ENCODE data around the gene CASP8AP2. TPM values are rescaled to one million over a fixed set of nuclear protein-coding genes. Genes with fewer than 3 reads are reported as not detected.
"Not testable (repeated sequence)": the region's sequence is repeated elsewhere in the genome, so short reads cannot be mapped to it uniquely, and the experiment has no call there.

Gene CASP8AP2
- total and polyA plus RNA-seq, 7 donors, result 2.1 to 25.8 (median 16.4) TPM

- 0% methylated on average over 65 of the region's 65 CpGs for WGBS, 2 donors
- no peaks in the 10 kb centered on the region for H3K36me3 ChIP-seq
- TF ChIP-seq EP300 (IDR thresholded peaks at IDR 0.05), result peak in 1 of 4 donors; percentile 78
- peak in 1 of 2 donors; percentile 49 for TF ChIP-seq POLR2A (IDR thresholded peaks at IDR 0.05)
- peak; percentile 70 to 93 (median 82) for TF ChIP-seq POLR2AphosphoS5 (IDR thresholded peaks at IDR 0.05)
- no peak for TF ChIP-seq CTCF (IDR thresholded peaks at IDR 0.05)
- H3K4me3 ChIP-seq, result peak within 1 kb of the TSS; percentile 78 to 97 (median 83)
- no peaks in the 10 kb centered on the region for H3K9me3 ChIP-seq
- peaks cover 0 to 22% (median 20%) of the 10 kb centered on the region in 4 donors for H3K4me1 ChIP-seq
- no peaks in the 10 kb centered on the region for H3K27me3 ChIP-seq
- peak within 1 kb of the TSS; percentile 83 to 91 (median 90) for H3K27ac ChIP-seq
- intact Hi-C loops (cut with DNase I), result loop anchor here (1.0 to 10.0 kb wide), 3 partner anchors 10 to 395 kb away; partner anchors contain the start of genes ANKRD6 and CASP8AP2
- DNase-seq, result peak; percentile 95
Observed at GRCh38 chr6:89819336-89820130, 10.1 kb upstream of the CASP8AP2 start, which contains the start of gene MDN1. TSS of gene MDN1 (minus strand) at chr6:89819794. CDS start at chr6:89819607, 187 bp downstream.

GRCh38 chr6:89826029-89826528 lies 3.6 kb upstream of the CASP8AP2 start:
- Histone ChIP-seq H3K27me3 (no peaks in the 10 kb centered on the region), H3K36me3 (no peaks in the 10 kb centered on the region), H3K4me1 (peaks cover 0 to 20% (median 16%) of the 10 kb centered on the region in 4 donors), H3K9me3 (no peaks in the 10 kb centered on the region), H3K27ac (peak overlapping the region in 1 of 4 donors; percentile 68), H3K4me3 (no peak overlapping the region)
- no peak for DNase-seq
- WGBS, 2 donors, result 87 to 90% methylated on average over 6 of the region's 6 CpGs
- TF ChIP-seq EP300 (IDR thresholded peaks at IDR 0.05), result no peak
- no peak for TF ChIP-seq POLR2A (IDR thresholded peaks at IDR 0.05)
- no peak for TF ChIP-seq CTCF (IDR thresholded peaks at IDR 0.05)
- no peak for TF ChIP-seq POLR2AphosphoS5 (IDR thresholded peaks at IDR 0.05)
- intact Hi-C loops (cut with DNase I), result loop anchor here (5.0 to 10.0 kb wide), 4 partner anchors 189 to 864 kb away; partner anchors contain the start of genes ANKRD6, LYRM2 and RNGTT

GRCh38 chr6:89828475-89828987 lies 1.1 kb upstream of the CASP8AP2 start:
- H3K27me3 ChIP-seq, DNase-seq, H3K9me3 ChIP-seq: not testable (repeated sequence)
- intact Hi-C loops (cut with DNase I), result loop anchor here (5.0 to 10.0 kb wide), 4 partner anchors 191 to 866 kb away; partner anchors contain the start of genes ANKRD6, LYRM2 and RNGTT
- H3K4me3 ChIP-seq, result peak overlapping the region; percentile 33 to 89 (median 84)
- peak overlapping the region; percentile 75 to 89 (median 86) for H3K27ac ChIP-seq
- 25 to 54% methylated on average over 13 of the region's 13 CpGs for WGBS, 2 donors
- H3K36me3 ChIP-seq, result peaks cover 0 to 22% (median 3%) of the 10 kb centered on the region in 4 donors
- H3K4me1 ChIP-seq, result peaks cover 0 to 22% (median 16%) of the 10 kb centered on the region in 4 donors

GRCh38 chr6:89828988-89829471 lies 650 bp upstream of the CASP8AP2 start:
- peak; percentile 65 for DNase-seq
- Histone ChIP-seq H3K36me3 (peaks cover 0 to 24% (median 3%) of the 10 kb centered on the region in 4 donors), H3K27ac (peak overlapping the region; percentile 75 to 89 (median 86)), H3K27me3 (no peaks in the 10 kb centered on the region), H3K4me3 (peak overlapping the region; percentile 33 to 89 (median 84)), H3K9me3 (no peaks in the 10 kb centered on the region), H3K4me1 (peaks cover 0 to 22% (median 16%) of the 10 kb centered on the region in 4 donors)
- WGBS, 2 donors, result 1 to 2% methylated on average over 18 of the region's 18 CpGs
- TF ChIP-seq EP300 (IDR thresholded peaks at IDR 0.05), result no peak
- no peak for TF ChIP-seq POLR2AphosphoS5 (IDR thresholded peaks at IDR 0.05)
- TF ChIP-seq POLR2A (IDR thresholded peaks at IDR 0.05), result no peak
- intact Hi-C loops (cut with DNase I), result loop anchor here (1.0 to 10.0 kb wide), 5 partner anchors 10 to 867 kb away; partner anchors contain the start of genes ANKRD6, LYRM2, MDN1 and RNGTT

GRCh38 chr6:89830170-89830809 lies 610 bp downstream of the CASP8AP2 start:
- H3K9me3 ChIP-seq, result no peaks in the 10 kb centered on the region
- TF ChIP-seq POLR2A (IDR thresholded peaks at IDR 0.05), result no peak
- TF ChIP-seq CTCF (IDR thresholded peaks at IDR 0.05), result no peak
- TF ChIP-seq EP300 (IDR thresholded peaks at IDR 0.05), result no peak
- no peak for TF ChIP-seq POLR2AphosphoS5 (IDR thresholded peaks at IDR 0.05)
- H3K27me3 ChIP-seq, result no peaks in the 10 kb centered on the region
- DNase-seq, result no peak
- H3K36me3 ChIP-seq, result peaks cover 0 to 24% (median 3%) of the 10 kb centered on the region in 4 donors
- peaks cover 0 to 22% (median 16%) of the 10 kb centered on the region in 4 donors for H3K4me1 ChIP-seq
- WGBS, 2 donors, result 5 to 13% methylated on average over 15 of the region's 15 CpGs
- H3K4me3 ChIP-seq, result peak overlapping the region; percentile 81 to 89 (median 87)
- peak overlapping the region; percentile 75 to 89 (median 84) for H3K27ac ChIP-seq
- intact Hi-C loops (cut with DNase I), result loop anchor here (10.0 kb wide), 2 partner anchors 475 to 755 kb away; partner anchors contain the start of genes MAP3K7 and UBE2J1

All from sigmoid colon (tissue), 7 donors.